NCI-H82 treated with DMSO at 0.1 percent for 48 hours (cell line): ENCODE measurements around the gene TSPAN33.
A peak's percentile ranks its signal among the peaks of the same experiment; 100 is the strongest.
"Not testable (repeated sequence)": the region's sequence is repeated elsewhere in the genome, so short reads cannot be mapped to it uniquely, and the experiment has no call there.

ENCODE experiments used
- DNase-seq: peaks from one replicate; lab custom pipeline; 2025; ENCODE audit not compliant: unreplicated experiment; lab: John Stamatoyannopoulos, UW

The TSPAN33 gene

DNA sequence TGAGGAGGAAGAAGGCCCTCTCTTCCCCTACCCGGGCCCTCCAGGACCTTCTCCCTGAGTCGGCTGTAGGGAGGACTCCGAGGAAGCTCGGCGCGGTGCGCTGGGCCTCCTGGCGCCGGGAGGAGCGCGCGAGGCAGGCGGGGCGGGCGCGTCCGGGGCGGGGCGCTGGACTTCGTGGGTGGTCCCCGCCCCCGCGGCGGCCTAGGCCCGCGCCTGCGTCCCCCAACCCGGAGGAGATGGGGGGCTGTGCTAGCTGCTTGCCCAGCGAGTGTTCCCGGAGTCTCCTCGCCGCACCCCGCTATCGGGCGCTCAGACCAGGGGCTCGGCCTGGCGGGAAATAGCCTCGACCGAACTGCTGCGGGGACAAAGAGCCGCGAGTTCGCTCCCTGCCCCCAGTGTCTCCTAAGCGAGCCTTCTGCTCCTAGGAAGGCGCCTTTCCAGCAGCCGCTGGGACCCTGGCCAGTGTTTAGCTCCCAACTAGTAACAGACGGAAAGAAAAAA, 24.7 kb downstream of the TSPAN33 start:
- no peak for DNase-seq

DNA sequence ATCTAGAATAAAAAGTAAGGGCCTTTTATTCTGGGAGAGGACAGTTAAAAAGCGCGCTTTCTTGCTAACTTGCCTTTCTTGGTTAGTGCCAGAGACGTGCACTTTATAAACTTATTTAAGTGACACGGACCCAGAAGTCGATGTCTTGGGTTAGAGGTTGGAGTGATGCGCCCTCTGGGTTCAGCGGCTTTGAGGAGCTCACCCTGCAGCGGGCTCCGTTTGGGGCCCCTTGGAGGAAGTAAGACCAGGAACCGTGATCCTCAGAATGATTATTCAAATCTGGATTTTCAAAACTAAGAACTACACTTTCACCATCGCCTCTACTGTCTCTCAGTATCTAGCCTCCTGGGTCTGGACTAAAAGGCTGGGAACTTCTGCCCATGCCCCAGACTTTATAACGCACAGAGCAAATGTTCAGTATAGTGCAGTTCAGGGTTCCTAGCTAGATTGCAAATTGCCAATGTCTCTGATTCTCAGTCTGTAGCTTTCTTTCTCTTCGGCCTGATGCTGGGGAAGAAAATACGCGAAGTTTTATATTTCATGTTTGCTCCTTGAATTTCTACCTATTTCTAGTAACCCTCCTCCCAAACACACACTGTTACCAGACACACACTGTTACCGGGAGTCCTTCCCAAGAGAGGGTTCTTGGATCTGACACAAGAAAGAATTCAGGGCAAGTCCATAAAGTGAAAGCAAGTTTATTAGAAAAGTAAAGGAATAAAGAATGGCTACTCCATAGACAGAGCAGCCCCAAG, 25.4 kb downstream of the TSPAN33 start:
- DNase-seq: no peak

DNA sequence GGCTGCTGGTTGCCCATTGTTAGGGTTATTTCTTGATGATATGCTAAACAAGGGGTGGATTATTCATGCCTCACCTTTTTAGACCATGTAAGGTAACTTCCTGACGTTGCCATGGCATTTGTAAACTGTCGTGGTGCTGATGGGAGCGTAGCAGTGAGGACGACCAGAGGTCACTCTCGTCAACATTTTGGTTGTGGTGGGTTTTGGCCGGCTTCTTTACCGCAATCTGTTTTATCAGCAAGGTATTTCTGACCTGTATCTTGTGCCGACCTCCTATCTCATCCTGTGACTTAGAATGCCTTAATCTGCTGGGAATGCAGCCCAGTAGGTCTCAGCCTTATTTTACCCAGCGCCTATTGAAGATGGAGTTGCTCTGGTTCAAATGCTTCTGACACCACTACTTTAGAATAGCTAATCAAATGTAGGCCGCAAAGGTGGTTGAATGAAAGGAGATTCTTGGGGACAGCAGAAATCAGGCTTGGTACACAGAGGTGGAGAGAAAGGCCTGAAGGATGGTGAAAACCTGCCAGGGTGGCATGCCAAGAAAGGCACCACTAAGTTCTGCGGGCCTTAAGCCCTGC, 26.0 kb downstream of the TSPAN33 start:
- no peak for DNase-seq

DNA sequence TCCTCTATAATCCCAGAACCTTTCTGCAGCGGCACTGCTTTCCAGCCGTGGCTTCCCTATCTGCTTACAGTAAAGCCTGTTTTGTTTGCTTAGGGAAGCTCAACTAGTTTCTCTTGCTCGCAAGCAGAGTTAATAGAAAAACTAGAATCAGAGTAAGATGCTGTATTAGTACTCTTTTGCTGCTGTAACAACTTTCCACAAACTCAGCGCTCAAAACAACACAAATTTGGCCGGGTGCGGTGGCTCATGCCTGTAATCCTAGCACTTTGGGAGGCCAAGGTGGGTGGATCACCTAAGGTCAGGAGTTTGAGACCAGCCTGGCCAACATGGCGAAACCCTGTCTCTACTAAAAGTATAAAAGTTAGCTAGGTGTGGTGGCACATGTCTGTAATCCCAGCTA, 29.4 kb downstream of the TSPAN33 start:
- not testable (repeated sequence) for DNase-seq

DNA sequence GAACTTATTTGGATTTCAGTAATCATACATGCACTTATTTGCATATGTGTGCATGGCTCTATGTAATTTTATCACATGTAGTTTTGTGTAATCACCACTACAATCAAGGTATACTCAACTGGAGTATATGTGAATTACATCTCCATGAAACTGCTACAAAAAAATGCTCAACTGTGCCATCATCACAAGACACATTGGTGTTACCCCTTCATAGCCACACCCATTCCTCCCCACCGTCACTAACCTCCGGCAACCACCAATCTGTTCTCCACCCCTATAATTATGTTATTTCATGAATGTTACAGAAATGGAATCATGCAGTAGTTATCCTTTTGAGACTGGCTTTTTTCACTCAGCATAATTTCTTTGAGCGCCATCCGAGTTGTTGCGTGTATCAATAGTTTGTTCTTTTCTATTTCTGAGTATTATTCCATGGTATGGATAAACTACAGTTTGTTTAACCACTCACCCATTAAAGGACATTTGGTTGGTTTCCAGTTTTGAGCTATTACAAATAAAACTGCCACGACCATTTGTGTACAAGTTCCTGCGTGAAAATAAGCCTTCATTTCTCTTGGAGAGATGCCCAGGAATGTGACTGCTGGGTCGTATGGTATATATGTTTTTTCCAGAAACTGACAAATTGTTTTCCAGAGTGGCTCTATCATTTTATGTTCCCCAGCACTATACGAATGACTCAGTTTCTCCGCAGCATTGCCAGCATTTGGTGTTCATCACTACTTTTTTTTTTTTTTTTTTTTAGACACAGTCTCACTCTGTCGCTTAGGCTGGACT, 32.6 kb downstream of the TSPAN33 start:
- DNase-seq: no peak

DNA sequence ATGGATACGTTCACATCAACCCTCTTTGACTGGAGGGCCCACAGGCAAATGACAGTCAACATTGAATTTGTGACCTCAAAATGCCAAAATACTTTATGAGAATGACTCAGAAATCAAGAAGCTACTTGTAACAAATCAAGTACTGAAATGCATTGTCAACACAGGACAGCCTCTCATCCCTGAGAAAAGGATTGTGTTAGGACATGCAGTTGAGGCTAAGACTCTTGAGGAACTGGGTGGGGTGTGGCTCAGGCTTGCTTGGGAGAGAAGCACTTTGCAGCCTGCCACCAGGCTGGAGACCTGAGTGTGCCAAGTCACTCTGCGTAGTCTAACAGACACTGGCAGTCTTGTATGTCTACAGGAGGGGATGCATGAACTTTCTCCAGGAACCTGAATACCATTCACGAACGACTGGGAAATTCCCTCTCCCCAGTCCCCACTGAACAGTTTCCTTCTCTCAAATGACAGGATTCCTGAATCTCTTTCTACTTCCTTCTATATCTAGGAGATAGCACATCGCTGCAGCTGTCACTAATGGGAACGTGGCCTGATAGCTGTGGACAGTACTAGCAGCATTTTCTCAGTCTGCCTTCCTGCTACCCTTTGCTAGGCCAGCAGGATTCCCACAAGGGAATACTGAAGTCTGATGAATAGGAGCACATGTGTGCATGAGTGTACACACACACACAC, 40.6 kb downstream of the TSPAN33 start:
- DNase-seq: no peak

DNA sequence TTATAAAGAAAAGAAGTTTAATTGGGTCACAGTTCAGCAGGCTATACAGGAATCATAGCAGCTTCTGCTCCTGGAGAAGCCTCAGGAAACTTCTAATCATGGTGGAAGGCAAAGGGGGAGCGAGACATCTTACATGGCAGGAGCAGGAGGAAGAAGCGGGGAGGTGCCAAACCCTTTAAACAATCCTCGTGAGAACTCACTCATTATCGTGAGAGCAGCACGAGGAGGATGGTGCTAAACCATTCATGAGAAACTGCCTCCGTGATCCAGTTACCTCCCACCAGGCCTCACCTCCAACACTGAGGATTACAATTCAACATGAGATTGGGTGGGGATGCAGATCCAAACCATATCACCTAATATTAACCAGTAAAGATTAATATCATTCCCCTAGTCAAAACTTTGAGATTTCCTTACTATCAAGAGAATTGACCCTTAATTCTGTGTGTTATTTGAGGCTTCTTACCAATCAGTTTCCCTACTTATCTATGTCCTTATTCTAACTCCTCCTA, 42.3 kb downstream of the TSPAN33 start:
- DNase-seq: no peak

DNA sequence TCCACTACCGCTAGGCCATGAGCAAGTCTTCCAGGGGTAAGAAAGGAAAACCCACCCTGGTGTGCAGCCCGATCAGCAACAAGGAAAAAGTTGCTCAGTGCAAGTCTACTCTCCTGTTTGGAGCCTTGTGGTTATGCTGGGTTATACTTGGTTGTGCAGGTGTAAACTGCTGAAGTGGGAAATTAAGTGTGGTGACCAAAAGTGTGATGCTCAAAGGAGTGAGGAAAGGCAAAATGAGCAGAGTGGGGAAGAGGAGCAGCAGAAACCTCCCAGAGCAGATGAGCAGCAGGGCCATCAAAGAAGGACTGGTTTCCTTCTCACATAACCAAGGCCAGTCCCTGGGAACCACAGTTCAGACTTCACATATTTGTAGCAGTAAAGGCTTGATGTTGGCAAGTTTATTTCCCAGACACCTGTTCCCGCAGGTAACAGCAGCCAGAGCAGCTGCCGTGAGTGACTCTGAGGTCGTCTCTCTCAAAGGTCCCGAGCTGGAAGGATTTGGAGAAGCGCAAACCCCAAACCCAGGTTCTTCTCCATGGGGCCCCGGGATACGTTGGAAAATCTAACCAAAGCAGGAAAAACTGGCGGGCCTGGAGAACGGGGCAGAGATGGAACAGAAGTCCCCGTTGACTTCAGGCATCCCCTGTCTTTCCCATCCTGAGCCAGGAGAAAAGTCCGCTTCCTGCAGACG, 43.3 kb downstream of the TSPAN33 start:
- no peak for DNase-seq

DNA sequence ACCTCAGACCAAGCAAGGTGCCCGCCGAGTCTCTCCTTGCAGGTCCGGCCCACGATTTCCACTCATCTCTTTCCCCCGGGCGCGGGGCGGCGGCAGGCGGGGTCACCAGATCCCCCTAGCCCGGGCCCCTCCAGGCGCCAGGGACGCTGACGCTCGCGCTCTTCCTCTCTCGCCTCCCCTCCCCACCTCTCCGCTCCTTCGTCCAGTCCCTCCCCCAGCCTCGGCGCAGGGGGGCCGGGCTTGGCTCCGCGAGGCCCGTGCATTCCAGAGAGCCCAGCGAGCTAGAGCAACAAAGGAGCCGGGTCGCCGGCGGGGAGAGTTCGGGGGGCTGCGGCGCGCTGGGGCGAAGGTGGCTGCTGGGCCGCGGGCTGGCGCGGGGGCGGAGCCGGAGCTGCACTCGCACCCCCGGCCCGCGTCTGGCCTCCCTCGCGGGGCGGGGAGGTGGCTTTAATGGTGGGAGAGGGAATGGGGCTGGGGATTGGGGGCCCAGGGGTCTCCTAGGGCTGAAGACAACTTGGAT, 43.9 kb downstream of the TSPAN33 start, which contains the start of gene SMO:
Gene SMO (plus strand): TSS at position 262 of the 520 bp plus-strand sequence. CDS start 519 bp downstream, outside the sequence.
- peak; percentile 13 for DNase-seq

DNA sequence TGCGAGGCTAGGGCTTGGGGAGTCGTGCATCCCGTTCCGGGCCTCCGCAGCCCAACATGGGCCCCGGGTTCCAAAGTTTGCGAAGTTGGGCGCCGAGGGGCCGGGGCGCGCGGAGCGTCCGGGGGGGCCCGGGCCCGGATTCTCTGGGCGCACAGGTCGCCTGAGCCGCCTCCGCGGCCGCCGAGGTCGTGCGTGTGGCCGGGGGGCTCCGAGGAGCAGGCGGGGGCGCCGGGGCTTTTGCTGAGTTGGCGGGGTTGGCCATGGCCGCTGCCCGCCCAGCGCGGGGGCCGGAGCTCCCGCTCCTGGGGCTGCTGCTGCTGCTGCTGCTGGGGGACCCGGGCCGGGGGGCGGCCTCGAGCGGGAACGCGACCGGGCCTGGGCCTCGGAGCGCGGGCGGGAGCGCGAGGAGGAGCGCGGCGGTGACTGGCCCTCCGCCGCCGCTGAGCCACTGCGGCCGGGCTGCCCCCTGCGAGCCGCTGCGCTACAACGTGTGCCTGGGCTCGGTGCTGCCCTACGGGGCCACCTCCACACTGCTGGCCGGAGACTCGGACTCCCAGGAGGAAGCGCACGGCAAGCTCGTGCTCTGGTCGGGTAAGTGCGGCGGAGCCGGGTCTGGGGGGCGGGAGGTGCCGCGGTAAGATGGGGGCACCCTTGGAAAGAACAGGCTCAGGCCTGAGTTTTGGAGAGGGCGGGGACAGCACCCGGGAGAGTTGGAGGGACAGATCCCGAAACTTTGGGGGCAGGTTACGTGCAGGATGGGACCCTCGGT, 44.6 kb downstream of the TSPAN33 start:
- no peak for DNase-seq

DNA sequence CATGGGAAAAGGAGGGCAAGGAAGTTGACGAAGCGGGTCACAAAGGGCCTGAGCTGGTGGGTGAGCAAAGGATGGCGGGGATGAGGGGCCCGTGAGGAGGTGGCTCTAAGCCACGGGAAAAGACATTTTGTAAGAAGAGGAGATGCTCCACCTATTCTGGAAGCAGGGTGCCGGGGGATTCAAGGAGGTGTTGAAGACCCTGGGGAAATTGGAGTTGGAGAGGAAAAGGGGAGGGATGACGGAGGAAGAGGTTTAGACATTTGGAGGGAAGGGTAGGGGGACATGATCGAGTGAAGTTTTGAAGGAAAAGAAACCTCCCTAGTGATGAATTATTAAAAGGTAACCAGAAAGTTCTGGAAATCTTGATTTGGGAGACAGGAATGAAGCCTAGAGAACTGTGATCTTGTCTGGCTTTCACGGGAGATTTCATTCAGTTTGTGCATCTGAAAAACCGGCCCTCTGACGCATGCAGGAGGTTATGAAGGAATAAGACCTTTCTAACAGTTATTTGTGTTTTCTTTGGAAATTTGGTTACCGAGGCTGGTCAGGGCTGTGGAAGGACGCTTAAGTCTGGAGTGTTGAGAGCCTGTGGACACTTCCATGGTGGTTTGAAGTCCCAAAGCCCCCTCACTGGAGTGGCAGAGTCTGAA, 45.3 kb downstream of the TSPAN33 start:
- DNase-seq: no peak

DNA sequence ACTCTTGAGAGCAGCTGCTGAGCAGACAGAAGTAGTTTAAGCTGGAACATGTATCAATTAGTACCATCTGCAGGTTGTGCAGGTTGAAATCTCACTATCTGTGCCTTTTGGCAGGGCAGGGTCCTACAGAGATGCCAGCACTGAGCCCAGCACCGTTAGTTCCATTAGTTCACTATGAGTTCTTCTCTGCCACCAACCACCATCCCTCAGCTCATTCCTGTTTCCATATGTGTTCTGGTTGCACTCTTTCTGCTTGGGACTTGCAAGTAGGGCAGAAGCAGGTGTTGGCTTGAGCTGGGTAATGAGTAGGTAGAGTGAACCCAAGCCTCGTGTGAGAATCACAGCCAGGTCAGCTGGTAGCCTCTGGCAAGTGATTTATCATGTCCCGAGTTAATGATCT, 46.8 kb downstream of the TSPAN33 start:
- DNase-seq: no peak

DNA sequence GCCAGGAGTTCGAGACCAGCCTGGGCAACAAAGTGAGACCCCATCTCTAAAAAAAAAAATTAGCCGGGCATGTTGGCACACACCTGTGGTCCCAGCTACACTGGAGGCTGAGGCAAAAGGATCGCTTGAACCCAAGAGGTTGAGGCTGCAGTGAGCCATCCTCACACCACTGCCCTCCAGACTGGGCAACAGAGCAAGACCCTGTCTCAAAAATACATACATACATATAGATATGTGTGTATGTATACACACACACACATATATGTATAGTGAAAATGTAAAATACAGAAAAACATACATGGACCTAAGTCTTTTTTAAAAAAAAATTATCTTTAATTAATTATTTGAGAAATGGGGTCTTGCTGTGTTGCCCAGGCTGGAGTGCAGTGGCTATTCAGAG, 49.4 kb downstream of the TSPAN33 start:
- no peak for DNase-seq

DNA sequence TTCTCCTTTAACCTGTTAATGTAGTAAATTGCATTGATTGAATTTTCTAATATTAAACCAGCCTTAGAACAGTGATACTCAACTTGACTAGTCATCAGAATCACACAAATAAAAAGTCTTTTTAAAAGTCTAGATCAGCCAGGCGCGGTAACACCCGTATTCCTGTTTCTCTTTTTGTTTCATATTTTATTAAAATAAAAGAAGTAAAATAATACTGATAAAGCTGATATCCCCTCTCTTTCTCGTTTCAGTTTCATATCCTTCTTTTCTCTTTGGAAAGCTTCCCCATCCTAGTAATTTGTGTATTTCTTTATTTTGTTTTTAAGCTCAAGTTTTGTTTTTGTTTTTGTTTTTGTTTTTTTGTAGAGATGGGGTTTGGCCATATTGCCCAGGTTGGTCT, 53.3 kb downstream of the TSPAN33 start:
- no peak for DNase-seq

DNA sequence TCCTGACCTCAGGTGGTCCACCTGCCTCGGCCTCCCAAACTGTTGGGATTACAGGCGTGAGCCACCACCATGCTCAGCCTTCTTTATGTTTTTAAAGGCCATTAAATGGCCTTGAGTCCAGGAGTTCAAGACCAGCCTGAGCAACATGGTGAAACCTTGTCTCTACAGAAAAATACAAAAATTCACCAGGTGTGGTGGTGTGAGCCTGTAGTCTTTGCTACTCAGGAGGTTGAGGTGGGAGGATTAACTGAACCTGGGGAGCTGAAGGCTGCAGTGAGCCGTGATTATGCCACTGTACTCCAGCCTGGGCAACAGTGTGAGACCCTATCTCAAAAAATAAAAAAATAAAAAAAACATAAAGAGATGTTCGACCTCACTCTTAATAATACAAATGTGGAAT, 54.9 kb downstream of the TSPAN33 start:
- DNase-seq: no peak

DNA sequence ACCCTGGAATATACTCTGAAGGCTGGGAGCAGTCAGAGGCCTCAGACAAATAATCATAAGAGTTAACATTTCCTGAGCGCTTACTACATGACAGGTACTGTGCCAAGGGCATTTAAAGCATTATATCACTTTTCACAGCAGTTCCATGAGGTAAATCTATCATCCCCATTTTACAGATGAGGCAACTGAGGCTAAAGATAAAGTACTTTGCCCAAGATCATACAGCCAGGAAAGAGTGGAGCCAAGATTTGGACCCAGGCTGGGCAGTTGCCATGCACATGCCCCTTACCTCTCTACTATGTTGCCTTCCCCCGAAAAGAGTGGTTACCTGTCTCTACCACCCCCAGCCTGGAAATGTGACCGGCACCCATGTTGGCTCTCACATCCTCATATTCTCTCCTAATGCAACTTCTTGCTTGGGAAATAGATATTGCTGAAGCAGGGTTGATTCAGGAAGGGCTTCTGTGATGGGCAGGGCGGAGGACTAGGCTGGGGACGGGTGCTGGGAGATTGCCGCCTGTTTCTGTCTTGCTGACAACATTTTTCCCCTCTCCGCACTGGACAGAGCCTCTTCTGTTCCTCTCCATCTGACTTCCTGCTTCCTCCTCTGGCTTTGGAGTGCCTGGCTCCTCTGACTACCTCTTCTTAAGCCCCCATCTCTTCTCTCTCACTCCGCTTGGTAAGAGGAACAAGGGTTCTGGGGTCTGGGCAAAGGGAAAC, 57.7 kb downstream of the TSPAN33 start:
- no peak for DNase-seq

DNA sequence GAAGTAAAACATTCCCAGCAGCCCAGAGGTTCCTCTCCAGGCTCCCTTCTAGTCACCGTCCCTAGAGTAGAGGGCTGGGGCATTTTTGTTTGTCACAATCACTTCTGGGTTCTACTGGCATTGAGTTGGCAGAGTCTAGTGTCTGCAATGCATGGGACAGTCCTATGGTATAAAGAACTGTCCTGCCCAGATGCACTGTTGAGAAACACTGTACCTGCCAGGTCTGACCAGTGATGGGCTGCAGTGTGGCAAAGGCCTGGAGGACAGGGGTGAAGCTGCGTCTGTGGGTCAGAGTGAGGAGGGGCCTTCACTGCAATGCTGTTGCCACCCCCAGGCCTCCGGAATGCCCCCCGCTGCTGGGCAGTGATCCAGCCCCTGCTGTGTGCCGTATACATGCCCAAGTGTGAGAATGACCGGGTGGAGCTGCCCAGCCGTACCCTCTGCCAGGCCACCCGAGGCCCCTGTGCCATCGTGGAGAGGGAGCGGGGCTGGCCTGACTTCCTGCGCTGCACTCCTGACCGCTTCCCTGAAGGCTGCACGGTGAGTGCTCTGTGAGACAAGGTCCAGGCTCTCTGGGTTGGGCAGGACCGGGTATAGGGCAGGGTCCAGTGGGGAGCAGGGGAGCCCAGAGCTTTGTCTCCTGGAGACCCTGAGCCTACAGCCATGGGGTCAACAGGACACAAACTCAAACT, 58.7 kb downstream of the TSPAN33 start:
- no peak for DNase-seq
